A549 treated with RU486 at 1 μM for 4 hours (cell line): ENCODE data around the gene HACL1. TPM values are rescaled to one million over a fixed set of nuclear protein-coding genes. Genes with fewer than 3 reads are reported as not detected.

ENCODE experiments used
- total RNA-seq: library from RNA; stranded (reverse); fragments of 200-300 nt; extraction: Qiagen RNA extraction; gene quantifications from 5 replicates; pipeline ENCODE4 v1.2.3, GENCODE V29; 2022; ENCODE audit warnings: low read depth

HACL1 gene
- total RNA-seq = 23.4 to 29.4 TPM (median 24.9 TPM) in 5 replicates

GRCh38 chr3:15601399-15602145, at the start of gene HACL1, which contains the start of gene BTD:
Gene HACL1 (minus strand): TSS chr3:15601569. CDS start chr3:15601463, 106 bp downstream.
Gene BTD (plus strand): TSS chr3:15601745. CDS start chr3:15635440, 33,695 bp downstream.

GRCh38 chr3:15521573-15521965, 79.8 kb downstream of the HACL1 start, which contains the start of gene COLQ:
Gene COLQ (minus strand): TSS chr3:15521706. CDS start chr3:15521625, 81 bp downstream.

Other genes starting within 250 kb of the HACL1 start
- 19.4 to 31.8 TPM (median 27.6 TPM) in 5 replicates for gene METTL6, start 174.0 kb downstream of the HACL1 start, total RNA-seq
- gene EAF1, start 174.0 kb downstream of the HACL1 start, total RNA-seq = 11.6 to 17.4 TPM (median 16.0 TPM) in 5 replicates
- gene COLQ, start 79.9 kb downstream of the HACL1 start, total RNA-seq = 0.19 to 0.53 TPM (median 0.36 TPM) in 5 replicates
- gene BTD, start 176 bp upstream of the HACL1 start, total RNA-seq = 15.3 to 18.1 TPM (median 16.9 TPM) in 5 replicates
- 39.8 to 57.4 TPM (median 48.3 TPM) in 5 replicates for gene ANKRD28, start 196.4 kb upstream of the HACL1 start, total RNA-seq